ENCODE results near the gene LRRC42.

Gene LRRC42, protein sequence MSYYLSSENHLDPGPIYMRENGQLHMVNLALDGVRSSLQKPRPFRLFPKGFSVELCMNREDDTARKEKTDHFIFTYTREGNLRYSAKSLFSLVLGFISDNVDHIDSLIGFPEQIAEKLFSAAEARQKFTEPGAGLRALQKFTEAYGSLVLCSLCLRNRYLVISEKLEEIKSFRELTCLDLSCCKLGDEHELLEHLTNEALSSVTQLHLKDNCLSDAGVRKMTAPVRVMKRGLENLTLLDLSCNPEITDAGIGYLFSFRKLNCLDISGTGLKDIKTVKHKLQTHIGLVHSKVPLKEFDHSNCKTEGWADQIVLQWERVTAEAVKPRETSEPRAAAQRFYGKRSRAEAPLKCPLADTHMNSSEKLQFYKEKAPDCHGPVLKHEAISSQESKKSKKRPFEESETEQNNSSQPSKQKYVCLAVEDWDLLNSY

DNA sequence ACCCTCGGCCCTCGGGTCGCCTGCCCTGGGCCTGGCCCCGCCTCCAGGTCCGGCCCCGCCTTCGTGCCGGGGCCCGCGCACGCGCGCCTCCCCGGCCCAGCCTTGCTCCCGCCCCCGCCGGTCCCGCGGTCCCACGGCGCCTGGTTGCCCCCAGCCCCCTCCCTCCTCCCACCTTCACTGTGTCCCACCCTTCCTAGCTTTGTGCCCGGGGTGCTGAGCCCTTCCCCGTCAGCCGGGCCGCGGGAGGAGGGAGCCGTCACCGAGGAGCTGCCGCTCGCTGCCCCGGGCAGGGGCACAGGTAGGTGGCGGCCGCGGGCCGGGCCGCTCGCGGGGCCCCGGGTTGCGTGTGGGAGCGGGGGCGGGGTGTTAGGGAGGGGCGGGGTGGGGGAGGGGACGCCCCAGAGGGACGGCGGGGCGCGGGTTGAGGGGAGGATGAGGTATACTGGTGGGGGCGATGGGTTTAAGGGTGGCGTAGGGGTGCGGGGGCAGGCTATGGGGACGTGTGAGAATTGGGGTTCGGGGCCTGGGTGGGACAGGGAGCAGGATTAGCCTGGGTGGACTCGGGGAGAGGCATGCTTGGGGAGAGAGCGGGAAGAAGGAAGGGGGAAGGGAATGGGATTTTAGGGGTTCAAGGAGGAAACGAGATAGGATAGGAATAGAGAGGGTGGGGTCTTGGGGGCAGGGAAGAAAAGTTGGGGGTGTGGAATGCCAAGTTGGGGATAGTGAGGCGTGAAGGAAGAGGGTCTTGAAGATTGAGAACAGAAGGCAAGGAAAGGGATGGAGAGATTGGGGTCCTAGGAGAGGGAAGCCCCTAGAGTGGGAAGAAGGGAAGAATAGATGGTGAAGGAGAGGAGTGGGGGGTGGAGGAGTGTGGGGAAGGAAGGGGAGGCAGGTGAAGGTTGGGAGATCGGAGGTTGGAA lies at the start of gene LRRC42:
TSS of gene LRRC42 (plus strand) at position 99 of the 920 bp plus-strand sequence. CDS start 5,650 bp downstream, outside the sequence.
- no peak for DNase-seq (ENCODE audit: low read depth)

DNA sequence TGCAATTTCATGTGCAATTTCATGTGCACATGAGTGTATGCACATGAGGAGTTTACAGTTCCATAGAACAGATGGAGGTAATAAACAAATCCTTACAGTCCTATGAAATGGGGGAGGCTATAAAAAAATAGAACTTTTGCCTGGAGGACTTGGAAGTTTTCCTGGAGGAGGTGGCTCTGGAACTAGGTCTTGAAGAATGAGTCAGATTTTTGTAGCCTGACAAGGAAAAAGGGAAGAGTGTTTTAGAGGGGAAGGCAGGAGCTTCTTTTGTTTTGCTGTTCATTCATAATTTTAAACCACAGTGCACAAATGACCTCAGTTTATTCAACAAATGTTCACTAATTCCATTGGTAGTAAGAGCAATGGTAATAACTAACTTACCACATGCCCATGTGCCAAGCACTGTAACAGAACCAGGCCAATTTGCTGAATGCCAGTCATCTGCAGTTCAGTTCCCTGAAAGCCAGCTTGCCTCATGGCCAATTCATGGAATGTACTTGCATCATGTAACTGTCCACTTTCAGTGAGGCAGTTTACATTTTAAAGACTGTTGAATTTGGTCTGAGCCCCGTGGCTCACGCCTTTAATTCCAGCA lies 49.4 kb upstream of the LRRC42 start:
- DNase-seq (ENCODE audit: low read depth), result no peak

DNA sequence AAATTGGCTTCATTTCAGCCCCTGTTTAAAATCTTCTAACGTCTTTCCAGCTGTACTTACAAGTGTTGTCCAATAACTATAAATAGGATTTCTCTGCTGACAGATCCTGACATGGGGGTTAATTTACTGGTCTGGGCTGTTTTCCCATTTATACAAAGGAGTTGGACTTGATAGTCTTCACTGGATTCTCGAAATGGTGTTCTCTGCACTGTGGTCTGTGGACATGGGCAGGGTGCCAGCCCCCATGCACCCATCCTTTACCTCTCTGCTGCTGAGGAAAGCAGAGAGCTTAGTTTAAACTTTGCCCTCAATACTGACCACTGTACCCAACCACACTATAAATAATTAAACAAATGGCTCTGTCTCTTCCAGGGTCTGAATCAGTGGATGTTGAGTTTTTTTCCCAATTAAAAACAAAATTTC lies 46.9 kb upstream of the LRRC42 start:
- no peak for DNase-seq (ENCODE audit: low read depth)

DNA sequence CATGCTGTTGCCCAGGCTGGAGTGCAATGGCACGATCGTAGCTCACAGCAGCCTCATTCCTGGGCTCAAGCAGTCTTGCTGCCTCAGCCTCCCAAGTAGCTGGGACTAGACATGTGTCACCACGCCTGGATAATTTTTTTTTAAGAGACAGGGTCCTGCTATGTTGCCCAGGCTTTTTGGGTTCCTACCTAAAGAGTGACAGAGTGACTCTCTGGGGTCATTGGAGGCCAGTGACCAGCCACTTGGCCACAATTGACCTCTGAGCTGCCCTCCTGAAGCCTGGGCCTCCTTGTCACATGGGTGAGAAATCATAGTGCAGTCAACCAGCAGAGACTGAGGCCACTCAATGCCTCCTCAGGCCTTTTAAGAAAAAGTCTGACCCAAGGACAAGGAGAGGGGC lies 46.4 kb upstream of the LRRC42 start:
- DNase-seq (ENCODE audit: low read depth), result no peak

DNA sequence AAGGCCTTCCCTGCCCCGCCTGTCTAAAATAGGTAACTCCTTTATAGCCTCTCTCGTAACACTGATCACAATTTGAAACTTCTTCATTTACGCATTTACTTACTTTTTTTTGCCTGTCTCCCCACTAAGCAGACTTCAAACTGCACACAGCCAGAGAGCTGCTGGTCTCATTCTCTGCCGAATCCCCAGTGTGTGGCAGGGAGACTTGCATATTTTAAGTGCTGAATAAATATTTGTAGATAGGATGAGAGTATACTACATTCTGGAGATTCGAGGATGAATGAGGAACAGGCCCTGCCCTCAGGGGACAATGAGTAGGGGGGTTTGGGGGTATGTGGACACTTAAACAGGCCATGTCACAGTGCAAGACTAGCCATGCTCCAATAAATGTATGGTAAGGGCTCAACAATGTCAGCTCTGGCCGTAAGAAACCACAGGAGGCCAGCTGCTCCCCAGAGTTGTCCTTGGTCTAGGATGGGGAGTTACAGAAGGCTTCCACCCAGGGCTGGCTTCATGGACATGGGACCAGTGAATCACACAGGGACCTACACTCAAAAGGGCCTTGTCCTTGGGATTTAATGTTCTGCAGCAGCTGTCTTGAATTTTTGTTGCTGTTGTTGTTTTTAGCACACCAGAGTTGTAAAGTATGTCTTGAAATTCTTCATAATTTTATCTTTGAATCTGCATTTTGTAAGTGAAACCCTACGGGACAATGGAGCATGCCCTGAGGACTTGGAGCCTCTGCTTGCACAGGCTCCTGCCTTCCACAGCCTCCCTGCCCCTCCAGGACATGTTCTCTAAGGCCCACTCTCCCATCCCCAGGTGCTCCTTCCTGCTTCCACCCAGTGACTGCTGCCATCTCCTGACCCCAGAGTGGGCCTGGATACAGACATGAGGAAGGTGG lies 43.7 kb upstream of the LRRC42 start:
- no peak for DNase-seq (ENCODE audit: low read depth)

DNA sequence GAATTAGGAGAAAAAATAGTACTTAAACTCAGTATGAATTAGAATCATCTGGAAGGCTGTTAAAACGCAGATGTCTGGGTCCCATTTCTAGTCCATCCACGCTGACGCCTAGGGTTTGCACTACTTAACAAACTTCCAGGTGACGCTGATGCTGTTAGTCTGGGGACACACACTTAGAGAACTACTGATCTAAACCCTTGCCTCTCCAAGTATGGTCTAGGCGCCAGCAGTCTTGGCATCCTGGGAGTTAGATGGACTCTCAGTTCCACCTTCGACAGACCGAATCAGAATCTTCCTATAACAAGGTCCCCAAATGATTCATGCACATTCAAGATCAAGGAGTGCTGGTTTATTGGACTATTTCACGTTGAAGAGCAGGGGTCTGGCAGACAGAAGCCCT lies 40.6 kb upstream of the LRRC42 start:
- DNase-seq (ENCODE audit: low read depth), result no peak

DNA sequence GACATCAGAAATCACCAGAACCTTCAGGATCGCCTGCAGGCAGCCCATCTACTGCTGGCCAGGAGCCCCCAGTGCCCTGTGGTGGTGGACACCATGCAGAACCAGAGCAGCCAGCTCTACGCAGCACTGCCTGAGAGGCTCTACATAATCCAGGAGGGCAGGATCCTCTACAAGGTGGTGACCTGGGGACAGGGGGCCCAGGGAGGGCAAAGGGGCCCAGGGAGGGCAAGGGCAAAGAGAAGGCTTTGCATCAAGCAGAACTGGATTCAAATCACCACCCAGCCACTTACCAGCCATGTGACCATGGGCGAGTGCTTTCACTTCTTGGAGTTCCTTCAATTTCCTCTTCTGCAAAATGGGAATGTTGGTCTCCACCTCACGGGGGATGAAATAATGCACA lies 40.0 kb upstream of the LRRC42 start:
- no peak for DNase-seq (ENCODE audit: low read depth)

DNA sequence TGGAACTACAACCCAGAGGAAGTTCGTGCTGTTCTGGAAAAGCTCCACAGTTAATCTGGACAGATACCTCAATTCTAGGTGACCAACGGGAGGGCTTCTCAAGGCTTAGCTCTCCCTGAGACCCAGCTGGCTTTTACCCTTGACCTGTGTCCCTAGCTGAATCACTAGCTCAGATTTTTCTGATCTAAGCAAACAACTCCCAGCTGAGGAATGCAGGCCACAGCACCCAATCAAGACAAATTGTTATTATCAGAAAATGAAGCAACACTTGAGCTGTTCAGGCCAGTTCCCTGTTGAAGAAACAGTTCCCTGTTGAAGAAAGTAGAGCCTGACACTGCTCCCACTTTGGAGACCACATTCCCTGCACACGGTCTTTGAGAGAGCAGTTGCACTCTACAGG lies 36.2 kb upstream of the LRRC42 start:
- no peak for DNase-seq (ENCODE audit: low read depth)

DNA sequence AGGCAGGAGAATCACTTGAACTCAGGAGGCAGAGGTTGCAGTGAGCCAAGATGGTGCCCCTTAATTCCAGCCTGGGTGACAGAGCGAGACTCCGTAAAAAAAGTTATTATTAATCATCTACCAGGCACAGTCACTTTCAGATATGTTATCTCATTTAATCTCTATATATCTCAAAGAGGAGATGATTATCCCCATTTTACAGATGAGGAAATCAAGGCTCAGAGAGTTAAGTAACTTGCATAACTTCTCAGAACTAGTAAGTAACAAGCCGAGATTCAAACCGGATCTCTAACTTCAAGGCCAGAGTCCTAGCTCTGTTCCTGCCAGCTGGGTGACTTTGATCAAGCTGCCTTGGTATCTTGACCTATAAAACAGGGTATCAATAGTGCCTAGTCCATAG lies 34.7 kb upstream of the LRRC42 start:
- no peak for DNase-seq (ENCODE audit: low read depth)

DNA sequence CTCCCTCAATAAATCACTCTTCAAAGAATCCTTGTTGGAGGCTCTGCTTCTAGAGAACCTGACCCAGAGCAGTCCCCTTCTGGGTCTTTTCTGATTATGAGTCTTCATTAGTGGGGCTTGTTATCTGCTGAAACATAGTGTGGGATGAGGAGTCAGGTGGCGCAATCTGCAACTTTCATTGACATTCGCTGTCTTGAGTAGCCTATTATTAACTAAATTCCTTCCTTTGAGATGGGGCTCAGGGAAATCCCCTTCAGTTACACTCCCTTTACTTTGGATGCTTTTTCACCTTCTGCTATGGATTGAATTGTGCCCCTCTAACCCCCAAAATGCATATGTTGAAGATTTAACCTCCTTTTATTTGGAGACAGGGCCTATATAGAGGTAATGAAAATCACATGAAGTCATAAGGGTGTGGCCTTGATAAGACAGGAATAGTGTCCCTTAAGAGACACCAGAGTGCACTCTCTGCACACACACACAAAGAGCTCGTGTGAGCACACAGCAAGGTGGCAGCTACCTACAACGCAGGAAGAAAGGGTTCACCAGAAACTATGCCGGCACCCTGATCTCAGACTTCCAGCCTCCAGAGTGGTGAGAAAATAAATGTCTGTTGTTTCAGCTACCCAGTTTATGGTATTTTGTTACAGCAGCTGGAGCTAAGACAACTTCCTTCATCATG lies 32.7 kb upstream of the LRRC42 start:
- no peak for DNase-seq (ENCODE audit: low read depth)

DNA sequence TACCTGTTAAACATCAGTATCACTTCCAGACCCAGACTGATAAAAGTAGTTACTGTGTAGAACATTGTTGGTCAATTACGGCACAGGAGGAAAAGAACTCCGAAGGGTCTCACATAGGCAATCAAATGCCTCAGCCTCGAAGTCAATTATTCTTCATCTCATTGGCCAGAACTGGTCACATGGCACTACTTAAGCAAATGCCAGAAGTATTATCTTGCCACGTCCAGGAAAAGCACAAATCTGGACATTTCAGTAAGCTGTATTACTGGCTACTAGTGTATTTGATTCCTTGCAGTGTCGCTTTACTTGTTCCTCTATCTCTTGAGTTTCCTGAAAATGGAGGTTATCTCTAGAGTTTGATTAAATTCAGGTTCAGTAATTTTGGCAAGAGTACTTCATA lies 27.8 kb upstream of the LRRC42 start:
- DNase-seq (ENCODE audit: low read depth), result no peak

DNA sequence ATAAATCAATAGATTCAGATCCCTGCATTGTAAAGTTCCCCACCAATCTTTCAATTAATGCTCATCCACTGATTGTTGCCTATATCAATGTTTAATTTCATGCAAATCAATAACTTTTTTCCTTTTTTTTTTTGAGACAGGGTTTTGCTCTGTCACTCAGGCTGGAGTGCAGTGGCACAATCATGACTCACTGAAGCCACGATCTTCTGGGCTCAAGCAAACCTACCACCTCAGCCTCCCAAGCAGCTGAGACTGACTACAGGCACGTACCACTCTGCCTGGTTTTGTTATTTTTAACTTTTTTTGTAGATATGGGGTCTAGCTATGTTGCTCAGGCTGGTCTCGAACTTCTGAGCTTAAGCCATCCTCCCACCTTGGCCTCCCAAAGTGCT lies 26.5 kb upstream of the LRRC42 start:
- no peak for DNase-seq (ENCODE audit: low read depth)

DNA sequence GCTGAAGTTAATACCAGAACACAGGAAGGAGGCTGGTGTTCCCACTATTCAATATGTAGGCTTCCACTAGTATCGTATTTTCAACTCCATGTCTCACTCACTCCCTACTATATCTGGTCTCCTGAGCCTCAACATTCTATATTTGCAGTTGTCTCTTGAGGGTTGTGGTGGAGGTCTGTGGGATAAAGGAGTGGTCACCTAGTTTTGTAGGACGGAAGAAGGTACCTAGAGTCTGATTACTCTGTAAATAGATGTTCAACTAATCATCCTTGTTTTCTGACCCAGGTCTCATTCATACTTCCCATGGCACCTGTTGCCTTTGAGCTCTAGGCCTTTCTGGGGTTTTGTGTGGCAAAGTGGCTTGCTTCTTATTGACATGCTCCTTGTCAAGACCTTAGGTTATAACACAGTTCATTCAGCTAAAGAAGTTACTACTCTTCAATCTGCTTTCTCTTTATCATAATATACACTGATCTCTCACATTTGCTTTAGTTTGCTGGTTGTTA lies 18.7 kb upstream of the LRRC42 start:
- no peak for DNase-seq (ENCODE audit: low read depth)

DNA sequence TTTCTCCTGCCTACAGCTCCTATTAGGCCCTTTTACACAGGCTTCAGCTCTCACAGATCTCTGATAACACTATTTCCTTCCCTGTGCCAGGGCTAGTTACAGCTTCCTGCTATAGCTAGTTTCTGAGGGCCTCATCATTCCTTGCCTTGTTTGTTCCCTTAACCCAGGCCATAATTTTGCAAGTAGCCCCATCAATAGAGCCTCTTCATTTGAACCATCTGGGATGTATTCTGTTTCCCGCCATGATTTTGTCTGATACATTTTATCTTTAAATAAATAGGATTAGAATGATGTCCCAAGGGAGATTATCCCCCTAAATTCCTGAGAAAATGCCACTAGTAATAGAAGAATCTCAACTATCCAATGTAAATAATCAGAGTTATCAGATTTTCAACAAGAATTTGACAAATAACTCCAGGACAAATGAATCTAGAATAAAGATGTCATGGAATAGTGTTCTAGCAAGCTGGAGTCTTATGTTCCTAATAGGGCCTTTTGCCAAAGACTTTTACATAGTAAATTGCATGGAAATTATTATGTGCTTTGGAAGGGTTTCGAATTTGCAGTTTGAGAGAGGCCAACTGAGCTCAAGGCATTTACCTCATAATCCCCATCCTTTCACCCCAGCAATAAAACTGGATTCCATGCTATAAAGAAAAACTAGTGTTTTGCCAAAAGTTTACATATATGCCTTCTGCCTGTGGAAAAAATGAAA lies 16.7 kb upstream of the LRRC42 start:
- DNase-seq (ENCODE audit: low read depth), result no peak

DNA sequence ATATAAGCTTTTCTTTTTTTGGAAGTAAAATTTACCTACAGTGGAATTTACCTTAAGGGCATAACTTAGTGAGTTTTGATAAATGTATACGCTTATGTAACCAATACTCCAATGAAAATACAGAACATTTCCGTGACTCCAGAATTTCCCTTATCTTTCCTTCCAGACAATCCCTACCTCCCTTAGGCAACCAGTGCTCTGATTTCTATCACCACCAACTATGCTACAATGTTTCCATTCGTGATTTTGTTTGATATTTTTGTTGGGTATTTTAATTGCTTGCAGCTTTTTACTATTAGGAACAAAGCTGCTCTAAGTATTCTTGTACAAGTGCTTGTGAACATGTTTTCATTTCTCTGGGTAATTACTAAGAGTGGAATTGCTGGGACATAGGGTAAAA lies 15.2 kb upstream of the LRRC42 start:
- DNase-seq (ENCODE audit: low read depth), result no peak

DNA sequence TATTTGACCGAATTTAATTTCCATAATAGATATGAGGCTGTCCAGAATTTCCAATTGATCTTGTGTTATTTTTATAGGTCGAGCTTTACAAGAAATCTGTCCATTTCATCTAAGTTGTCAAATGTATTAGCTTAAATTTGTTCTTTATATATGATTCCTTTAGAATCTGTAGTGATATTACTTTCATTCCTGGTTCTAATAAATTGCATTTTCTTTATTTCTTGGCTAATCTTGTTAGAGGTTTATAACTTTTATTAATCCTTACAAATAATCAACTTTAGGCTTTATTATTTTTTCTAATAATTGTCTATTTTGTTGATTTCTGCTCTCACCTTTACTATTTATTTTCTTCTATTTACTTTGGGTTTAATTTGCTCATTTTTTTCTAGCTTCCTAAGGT lies 14.6 kb upstream of the LRRC42 start:
- no peak for DNase-seq (ENCODE audit: low read depth)

DNA sequence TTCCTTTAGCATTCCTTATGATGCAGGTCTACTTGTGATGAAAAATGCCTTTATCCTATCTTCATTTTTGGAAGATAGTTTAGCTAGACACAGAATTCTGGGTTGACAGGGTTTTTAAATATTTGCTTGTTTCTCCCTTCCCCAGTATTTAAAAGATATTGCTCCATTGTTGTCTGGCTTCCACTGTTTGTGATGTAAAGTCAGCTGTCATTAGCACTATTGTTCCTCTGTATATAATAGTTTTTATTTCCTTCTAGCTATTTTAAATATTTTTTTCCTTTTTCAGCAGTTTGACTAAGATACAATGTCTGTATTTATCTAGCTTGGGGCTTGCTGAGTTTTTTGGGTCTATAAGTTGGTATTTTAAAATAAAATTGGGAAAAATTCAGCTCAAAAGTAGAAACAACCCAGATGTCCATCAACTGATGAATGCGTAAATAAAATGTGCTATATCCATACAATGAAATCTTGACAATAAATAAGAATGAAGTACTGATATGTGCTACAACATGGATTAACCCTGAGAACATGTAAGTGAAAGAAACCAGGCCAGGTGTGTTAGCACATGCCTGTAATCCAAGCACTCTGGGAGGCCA lies 11.9 kb upstream of the LRRC42 start:
- no peak for DNase-seq (ENCODE audit: low read depth)

DNA sequence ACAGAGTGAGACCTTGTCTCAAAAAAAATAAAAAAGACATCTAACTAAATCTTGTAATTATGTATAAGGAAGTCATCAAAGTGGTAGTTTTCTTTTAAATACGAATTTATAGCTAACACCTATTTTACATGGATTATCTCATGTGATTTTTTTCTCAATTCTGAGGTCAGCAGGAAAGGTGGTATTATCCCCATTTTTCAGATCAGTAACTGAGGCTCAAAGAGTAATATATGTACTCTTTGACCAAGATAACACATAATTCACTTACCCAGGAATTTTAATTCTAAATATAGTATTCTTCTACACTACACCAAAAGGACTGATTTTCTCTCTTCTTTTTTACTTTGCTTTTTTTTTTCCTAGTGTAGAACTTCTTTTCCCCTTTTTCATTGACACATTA lies 9.7 kb upstream of the LRRC42 start:
- no peak for DNase-seq (ENCODE audit: low read depth)

DNA sequence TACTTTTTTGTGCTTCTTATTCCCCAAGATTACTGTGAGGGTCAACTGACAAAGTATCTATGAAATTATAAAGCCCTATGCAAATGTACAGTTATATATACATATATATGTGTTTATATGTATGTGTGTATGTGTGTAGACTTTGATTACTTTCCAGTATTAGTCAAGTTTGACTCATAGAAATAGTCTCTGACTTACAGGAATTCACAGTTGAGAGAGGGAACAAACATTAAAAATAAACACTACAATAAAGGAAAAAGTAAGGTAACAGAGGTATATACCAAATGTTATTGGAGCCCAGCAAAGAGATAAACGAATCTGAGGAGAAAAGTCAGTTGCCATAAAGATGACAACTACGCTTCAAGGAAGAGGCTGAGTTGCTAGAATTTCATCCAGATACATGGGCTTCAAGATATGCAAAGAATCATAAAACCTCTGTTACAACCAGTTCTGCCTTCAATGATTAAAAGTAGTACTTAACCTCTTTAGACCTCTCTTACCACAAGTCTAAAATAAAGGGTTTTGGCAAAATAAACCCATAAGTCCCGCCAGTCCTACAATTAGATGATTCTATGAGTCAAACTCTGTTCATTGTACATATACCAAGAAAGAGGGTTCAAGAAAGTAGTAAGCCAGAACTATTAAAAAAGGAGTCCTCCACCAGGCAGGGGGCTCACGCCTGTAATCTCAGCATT lies 7.9 kb upstream of the LRRC42 start:
- DNase-seq (ENCODE audit: low read depth), result no peak
